GM21526 (cell line): ENCODE measurements around the gene CAB39.

Experiments used
- ATAC-seq: cut with Tn5 transposase; IDR thresholded peaks from one replicate; pipeline ENCODE4 v1.9.1; 2021; ENCODE audit warnings: moderate library complexity; ENCODE audit not compliant: unreplicated experiment, low FRiP score

Gene CAB39

GRCh38 chr2:230748087-230748486 is 35.4 kb downstream of the CAB39 start:
- ATAC-seq, result no peak

- no peak for ATAC-seq
These were observed 36.5 kb downstream of the CAB39 start for GRCh38 chr2:230749111-230749510.

- no peak for ATAC-seq
These were observed 38.4 kb downstream of the CAB39 start for GRCh38 chr2:230751062-230751461.

GRCh38 chr2:230754200-230754599 is 41.6 kb downstream of the CAB39 start:
- no peak for ATAC-seq

- no peak for ATAC-seq
These were observed 44.8 kb downstream of the CAB39 start for GRCh38 chr2:230757476-230757875.

- no peak for ATAC-seq
These were observed 46.2 kb downstream of the CAB39 start for GRCh38 chr2:230758566-230759480.

GRCh38 chr2:230759481-230760167 is 47.0 kb downstream of the CAB39 start:
- no peak for ATAC-seq

GRCh38 chr2:230761704-230762103 is 49.1 kb downstream of the CAB39 start:
- no peak for ATAC-seq

GRCh38 chr2:230762317-230762896 is 49.8 kb downstream of the CAB39 start:
- ATAC-seq, result no peak

- ATAC-seq, result no peak
These were observed 51.7 kb downstream of the CAB39 start for GRCh38 chr2:230764346-230764745.

GRCh38 chr2:230765611-230766300 is 53.1 kb downstream of the CAB39 start:
- no peak for ATAC-seq

- ATAC-seq, result no peak
These were observed 55.3 kb downstream of the CAB39 start for GRCh38 chr2:230767862-230768388.

GRCh38 chr2:230770804-230771203 is 58.2 kb downstream of the CAB39 start:
- no peak for ATAC-seq

- no peak for ATAC-seq
These were observed 59.5 kb downstream of the CAB39 start for GRCh38 chr2:230772156-230772555.

- no peak for ATAC-seq
These were observed 60.6 kb downstream of the CAB39 start for GRCh38 chr2:230773039-230773773.

GRCh38 chr2:230774348-230774951 is 61.8 kb downstream of the CAB39 start:
- no peak for ATAC-seq

- ATAC-seq, result no peak
These were observed 63.1 kb downstream of the CAB39 start for GRCh38 chr2:230775737-230776136.

- no peak for ATAC-seq
These were observed 65.1 kb downstream of the CAB39 start for GRCh38 chr2:230777721-230778120.

- no peak for ATAC-seq
These were observed 65.9 kb downstream of the CAB39 start for GRCh38 chr2:230778350-230779063.
